ENCODE measurements around the gene CNTN4. TPM values are rescaled to one million over a fixed set of nuclear protein-coding genes. Genes with fewer than 3 reads are reported as not detected.

CNTN4 gene
- total RNA-seq, 1 donor from 2014 or later: 16.1 TPM

DNA sequence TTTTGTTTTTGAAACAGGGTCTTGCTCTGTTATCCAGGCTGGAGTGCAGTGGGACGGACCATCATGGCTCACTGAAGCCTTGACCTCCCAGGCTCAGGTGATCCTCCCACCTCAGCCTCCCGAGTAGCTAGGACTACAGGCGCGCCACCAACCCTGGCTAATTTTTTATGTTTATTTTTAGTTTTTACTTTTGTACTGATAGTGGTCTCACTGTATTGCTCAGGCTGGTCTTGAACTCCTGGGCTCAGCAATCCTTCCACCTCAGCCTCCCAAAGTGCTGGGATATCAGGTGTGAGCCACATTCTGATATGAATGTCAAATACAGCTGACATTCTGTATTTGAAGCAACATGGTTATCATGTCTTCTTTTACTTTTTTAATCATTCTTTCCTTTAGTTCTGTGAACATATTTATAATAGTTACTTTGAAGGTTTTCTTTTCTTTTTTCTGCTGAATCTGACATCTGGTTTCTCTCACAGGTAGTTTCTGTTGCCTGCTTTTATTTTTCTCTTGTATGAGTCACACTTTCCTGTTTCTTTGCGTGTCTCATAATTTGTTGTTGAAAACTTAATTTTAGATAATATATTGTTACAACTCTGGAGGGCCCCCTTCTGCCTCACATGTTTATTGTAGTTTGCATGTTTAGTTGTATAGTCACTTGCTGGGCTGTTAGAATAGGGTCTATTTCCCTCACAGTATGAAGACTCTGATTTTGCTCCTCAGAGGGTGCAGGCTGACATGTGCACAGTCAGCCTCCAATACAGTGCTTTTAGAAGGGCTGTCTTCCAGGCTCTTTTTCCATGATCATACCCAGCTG lies 8.4 kb upstream of the CNTN4 start:
- no peak overlapping the region for H3K27ac Mint-ChIP-seq
- no peaks in the 10 kb centered on the region for H3K4me1 Mint-ChIP-seq (ENCODE audit: low read depth)
- H3K27me3 Mint-ChIP-seq: peaks cover 9% of the 10 kb centered on the region
- H3K4me3 Mint-ChIP-seq (ENCODE audit: low read depth): no peak overlapping the region
- H3K9me3 Mint-ChIP-seq (ENCODE audit: low read depth): peaks cover 9% of the 10 kb centered on the region
- no peak for DNase-seq (ENCODE audit: low spot score, unreplicated experiment)
- TF ChIP-seq, protein P1, sequence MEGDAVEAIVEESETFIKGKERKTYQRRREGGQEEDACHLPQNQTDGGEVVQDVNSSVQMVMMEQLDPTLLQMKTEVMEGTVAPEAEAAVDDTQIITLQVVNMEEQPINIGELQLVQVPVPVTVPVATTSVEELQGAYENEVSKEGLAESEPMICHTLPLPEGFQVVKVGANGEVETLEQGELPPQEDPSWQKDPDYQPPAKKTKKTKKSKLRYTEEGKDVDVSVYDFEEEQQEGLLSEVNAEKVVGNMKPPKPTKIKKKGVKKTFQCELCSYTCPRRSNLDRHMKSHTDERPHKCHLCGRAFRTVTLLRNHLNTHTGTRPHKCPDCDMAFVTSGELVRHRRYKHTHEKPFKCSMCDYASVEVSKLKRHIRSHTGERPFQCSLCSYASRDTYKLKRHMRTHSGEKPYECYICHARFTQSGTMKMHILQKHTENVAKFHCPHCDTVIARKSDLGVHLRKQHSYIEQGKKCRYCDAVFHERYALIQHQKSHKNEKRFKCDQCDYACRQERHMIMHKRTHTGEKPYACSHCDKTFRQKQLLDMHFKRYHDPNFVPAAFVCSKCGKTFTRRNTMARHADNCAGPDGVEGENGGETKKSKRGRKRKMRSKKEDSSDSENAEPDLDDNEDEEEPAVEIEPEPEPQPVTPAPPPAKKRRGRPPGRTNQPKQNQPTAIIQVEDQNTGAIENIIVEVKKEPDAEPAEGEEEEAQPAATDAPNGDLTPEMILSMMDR (IDR thresholded peaks at IDR 0.05; ENCODE audit: unreplicated experiment): no peak
- H3K36me3 Mint-ChIP-seq (ENCODE audit: insufficient read depth): no peaks in the 10 kb centered on the region

DNA sequence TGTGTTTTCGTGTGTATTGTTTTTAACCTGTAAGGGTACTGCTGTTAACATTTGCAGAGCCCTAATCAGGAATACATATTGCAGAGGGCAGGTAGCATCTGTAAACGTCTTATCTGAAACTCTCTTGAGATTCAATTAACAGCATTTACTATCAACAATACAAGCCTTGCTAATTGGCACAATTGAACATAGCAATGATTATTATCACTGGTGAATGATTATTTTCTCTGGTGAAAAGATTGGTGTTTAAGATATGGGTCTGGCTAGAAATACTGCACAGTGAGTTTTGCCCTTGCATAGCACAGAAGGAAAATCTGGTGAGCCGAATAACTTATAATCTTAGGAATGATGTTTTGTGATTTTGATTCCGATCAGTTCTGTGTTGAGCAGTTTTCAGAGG lies 5.9 kb upstream of the CNTN4 start:
- TF ChIP-seq, protein P1 (IDR thresholded peaks at IDR 0.05; ENCODE audit: unreplicated experiment): no peak
- peaks cover 12% of the 10 kb centered on the region for H3K4me1 Mint-ChIP-seq (ENCODE audit: low read depth)
- no peaks in the 10 kb centered on the region for H3K36me3 Mint-ChIP-seq (ENCODE audit: insufficient read depth)
- no peak overlapping the region for H3K4me3 Mint-ChIP-seq (ENCODE audit: low read depth)
- H3K9me3 Mint-ChIP-seq (ENCODE audit: low read depth): peaks cover 4% of the 10 kb centered on the region
- peaks cover 31% of the 10 kb centered on the region for H3K27me3 Mint-ChIP-seq
- no peak for DNase-seq (ENCODE audit: low spot score, unreplicated experiment)
- H3K27ac Mint-ChIP-seq: no peak overlapping the region

GRCh38 chr3:2094941-2095340 lies 3.7 kb upstream of the CNTN4 start:
- H3K36me3 Mint-ChIP-seq (ENCODE audit: insufficient read depth): no peaks in the 10 kb centered on the region
- peaks cover 36% of the 10 kb centered on the region for H3K27me3 Mint-ChIP-seq

DNA sequence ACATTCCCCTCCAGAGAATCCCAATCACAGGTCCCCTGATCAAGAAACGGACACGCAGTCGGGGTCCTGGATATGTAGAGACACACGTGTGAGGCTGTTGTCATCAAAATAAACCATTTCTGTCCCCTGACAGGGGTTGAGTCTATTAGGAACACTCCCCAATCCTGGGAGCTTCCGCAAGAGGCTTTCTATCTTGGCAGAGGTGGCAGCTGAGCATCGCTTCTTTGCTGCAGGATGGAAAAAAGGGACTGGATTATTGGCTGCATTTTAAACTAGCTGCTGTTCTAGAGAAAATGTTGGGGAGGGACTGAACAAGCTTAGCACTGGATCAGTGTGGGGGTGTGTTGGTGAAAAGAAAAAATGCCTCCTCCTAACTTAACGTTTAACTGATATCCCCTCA lies 2.5 kb upstream of the CNTN4 start:
- Mint-ChIP-seq H3K4me3 (ENCODE audit: low read depth) (no peak overlapping the region), H3K27ac (no peak overlapping the region), H3K4me1 (ENCODE audit: low read depth) (peaks cover 20% of the 10 kb centered on the region), H3K36me3 (ENCODE audit: insufficient read depth) (no peaks in the 10 kb centered on the region), H3K27me3 (peaks cover 49% of the 10 kb centered on the region), H3K9me3 (ENCODE audit: low read depth) (peaks cover 4% of the 10 kb centered on the region)
- TF ChIP-seq, protein P1 (IDR thresholded peaks at IDR 0.05; ENCODE audit: unreplicated experiment): no peak
- no peak for DNase-seq (ENCODE audit: low spot score, unreplicated experiment)

More at GRCh38 chr3:2094941-2095340, 3.7 kb upstream of the CNTN4 start:
- DNase-seq (ENCODE audit: low spot score, unreplicated experiment): no peak
- TF ChIP-seq, protein P1 (IDR thresholded peaks at IDR 0.05; ENCODE audit: unreplicated experiment): no peak
- H3K4me1 Mint-ChIP-seq (ENCODE audit: low read depth): peaks cover 17% of the 10 kb centered on the region
- H3K4me3 Mint-ChIP-seq (ENCODE audit: low read depth): no peak overlapping the region
- peaks cover 4% of the 10 kb centered on the region for H3K9me3 Mint-ChIP-seq (ENCODE audit: low read depth)
- no peak overlapping the region for H3K27ac Mint-ChIP-seq

DNA sequence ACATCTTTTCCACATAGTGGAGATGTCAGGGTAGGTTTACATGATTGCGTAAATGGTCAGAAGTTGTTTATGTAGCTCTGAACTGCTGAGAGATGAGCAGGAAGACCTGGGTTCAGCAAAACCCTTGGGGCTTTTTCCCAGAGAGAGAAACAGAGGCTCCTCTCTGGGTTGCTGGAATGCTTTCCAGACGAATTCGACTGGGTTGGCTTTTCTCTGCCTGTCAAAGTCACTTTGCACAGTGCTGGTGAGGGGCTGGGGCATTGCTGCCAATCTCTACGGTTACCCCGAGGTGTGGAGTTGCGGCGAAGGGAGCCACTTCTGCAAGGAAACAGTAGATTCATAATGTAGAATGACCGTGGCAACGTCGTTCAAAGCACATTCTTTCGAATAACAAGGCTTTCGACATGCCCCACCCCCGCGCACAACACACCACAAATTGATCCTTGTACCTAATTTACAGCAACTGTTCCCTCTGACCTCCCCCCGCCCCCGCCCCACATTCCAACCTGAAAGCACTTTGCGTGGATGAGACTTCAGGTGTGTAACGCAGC lies 950 bp upstream of the CNTN4 start:
- H3K36me3 Mint-ChIP-seq (ENCODE audit: insufficient read depth): no peaks in the 10 kb centered on the region
- peaks cover 4% of the 10 kb centered on the region for H3K9me3 Mint-ChIP-seq (ENCODE audit: low read depth)
- H3K4me3 Mint-ChIP-seq (ENCODE audit: low read depth): peak overlapping the region; percentile 78
- DNase-seq (ENCODE audit: low spot score, unreplicated experiment): no peak
- TF ChIP-seq, protein P1 (IDR thresholded peaks at IDR 0.05; ENCODE audit: unreplicated experiment): no peak
- H3K27ac Mint-ChIP-seq: peak overlapping the region; percentile 62
- H3K4me1 Mint-ChIP-seq (ENCODE audit: low read depth): peaks cover 20% of the 10 kb centered on the region
- H3K27me3 Mint-ChIP-seq: peaks cover 54% of the 10 kb centered on the region

All from progenitor cell of endocrine pancreas (in vitro differentiated cells).